Measurements from ENCODE around the gene KCP.
A peak's percentile ranks its signal among the peaks of the same experiment; 100 is the strongest.

Gene KCP

DNA sequence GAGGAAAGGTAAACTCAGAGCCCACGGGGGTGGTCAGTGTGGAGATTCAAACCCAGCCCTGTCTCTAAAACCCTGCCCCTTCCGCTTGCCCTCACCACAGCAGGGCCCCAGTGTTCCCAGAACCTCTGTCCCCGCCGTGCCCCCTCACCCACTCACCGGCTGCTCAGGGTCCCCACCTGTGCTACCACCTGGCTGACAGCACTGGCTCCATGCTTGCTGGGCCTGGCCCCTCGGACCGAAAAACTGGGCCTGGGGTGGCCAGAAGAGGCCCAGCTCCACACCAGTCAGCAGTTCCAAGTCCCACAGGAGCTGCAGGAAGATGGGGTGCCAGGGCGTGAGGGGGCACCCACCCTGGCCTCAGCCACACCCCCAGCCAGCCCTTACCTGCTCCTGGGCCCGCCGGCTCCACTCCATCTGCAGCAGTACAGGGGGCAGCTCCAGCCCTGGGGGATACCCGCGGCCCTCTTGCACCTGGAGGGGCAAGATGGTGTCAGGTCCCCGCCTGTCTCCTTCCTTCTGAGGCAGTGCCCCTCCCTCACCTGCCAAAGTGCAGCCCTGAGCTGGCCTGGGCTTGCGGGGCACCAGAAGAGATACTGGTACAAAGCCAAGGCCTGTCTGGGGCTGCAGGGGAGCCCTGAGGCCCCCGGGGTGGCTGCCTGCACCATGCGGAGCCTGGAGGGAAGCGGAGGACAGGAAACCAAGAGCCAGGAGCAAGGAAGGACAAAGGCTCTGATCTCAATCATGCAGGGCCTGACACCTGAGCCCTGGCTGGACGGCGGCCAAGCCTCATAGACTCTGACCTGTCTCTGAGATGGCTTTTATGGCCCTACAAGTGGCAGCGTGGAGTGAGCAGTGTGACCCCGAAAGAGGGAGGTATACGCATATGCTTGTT lies 36.1 kb downstream of the KCP start:
- DNase-seq (ENCODE audit: low read depth) = no peak

DNA sequence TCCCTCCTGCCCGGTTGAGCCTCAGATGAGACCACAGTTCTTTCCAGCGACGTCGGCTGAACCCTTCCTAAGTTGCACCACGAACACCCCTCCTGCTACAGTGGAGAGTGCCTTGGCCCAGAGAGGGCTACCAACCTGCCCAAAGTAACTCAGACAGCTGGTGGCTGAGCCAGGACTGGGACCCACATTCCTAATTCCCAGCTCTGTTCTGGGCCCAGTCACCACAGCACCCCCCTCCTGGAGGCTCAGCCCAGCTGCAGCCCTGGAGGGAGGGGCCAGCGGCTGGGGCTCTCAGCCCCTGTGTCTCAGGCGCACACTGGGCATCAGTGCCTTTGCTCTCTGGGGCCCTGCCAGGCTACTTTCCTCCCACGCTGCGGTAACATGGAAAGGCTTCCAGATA lies 37.3 kb downstream of the KCP start:
- no peak for DNase-seq (ENCODE audit: low read depth)

DNA sequence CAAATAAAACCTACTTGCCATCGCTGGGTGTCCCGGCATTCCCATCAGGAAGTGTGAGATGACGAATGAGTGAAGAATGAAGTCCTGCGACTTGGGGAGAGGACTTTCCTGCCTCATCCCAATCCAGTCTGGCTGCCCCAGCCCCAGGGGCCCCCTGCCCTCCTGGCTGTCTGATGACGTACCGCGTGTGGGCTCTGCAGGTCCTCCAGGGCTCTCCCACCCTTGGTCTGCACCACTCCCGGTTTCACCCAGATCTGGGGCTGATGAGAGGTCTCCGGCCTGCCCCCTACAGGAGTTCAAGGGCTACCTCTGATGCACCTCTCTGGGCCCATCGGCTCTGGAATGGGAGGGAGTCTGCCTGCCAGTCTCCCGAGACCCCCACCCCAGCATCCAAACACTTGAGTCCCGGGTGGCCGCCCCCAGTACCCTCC lies 38.1 kb downstream of the KCP start:
- no peak for DNase-seq (ENCODE audit: low read depth)

DNA sequence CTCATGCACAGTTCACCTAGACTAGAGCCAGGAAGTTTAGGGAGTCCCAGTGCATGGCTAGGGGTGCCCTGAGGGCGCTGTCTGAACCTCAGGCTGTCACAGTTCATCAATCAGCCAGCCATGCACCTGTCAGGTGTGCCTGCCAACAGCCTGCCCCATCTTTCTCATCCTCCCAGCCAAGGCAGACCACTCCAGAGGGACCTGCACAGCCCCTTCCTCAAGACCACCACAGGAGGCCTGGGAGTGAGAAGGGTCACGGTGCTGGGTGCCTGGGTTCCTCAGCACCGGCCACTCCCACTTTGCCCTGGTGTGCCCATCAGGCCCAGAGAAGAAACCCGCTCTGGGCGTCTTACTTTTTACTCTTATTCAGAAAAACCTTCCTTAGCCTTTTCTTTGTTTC lies 39.5 kb downstream of the KCP start:
- no peak for DNase-seq (ENCODE audit: low read depth)

DNA sequence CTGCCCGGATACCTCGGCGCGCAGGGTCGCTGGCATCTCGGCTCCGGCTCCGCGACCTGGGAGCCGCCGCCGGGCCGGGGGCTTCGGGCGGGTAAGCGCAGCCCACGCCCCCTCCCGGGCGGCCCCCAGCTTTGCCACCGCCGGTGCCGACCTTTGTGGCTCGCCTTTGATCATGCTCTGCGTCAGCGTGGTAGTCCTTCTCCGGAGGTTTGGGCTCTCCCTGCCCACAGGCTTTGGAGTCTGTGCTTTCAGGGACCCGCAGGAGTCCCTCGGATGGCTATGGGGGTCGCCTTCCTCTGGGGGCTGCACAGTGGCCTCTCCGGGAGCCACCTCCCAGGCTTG lies 40.6 kb downstream of the KCP start:
- no peak for DNase-seq (ENCODE audit: low read depth)

DNA sequence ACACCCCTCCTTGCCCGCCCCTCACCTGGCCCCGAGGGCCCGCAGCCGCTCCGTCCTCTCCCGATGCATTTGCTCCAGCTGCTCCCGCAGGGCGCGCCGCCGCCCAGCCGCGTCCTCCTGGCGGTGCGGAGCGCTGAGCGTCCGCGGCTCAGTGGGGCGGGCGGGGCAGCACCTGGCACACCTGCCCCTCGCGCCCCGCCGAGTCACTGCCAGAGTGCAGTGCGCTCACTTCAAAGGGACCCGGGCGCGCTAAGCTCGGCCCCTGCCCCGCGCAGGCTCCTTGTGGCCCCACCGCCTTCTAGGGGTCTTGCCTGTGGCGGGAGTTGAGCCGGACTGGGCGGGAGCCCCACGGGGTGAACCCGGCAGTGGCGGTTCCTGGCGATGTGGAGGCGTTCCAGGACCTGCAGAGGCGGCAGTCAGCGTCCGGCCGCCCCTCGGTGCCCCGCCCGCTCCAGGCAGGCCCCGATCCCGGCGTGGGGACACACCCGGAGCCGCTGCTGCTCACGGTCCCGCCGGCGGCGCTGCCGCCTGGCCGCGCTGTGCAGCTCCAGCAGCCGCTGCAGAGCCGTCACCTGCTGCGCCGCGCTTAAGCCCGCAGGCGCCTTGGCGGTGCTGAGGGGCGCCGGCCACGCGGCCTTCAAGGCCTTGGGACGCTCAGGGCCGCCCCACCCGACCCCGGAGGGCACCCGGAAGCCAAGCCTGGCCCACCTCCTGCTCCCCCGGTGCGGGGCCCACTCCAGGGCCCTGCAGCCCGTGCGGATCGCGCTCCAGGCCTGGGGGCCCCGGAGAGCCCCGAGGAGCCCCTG lies 41.2 kb downstream of the KCP start:
- peak; percentile 12 for DNase-seq (ENCODE audit: low read depth)

DNA sequence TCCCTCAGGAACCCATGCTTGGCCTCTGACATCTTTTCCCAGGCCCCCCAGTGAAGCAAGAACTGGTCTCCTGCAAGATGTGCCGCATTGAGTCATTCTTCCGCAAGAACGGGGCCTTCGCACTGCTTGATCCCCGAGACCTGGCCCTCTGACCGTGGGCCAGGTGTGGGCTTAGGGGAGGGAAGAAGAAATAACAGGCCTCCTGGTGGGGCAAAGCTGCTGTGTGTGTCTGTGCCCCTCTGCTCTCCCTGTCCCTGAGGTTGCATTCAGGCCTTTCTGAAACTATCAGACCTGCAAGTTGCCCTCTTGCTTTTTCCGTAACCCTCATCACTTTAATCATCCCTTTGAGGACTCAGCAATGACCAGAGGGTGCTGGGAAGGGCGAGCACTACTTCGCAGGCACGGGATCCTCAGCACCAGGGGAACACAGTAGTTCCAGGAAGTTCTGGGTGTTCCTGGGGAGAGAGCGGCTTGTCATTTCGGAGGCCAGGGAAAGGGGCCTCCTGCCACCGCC lies 41.8 kb downstream of the KCP start:
- DNase-seq (ENCODE audit: low read depth) = no peak

DNA sequence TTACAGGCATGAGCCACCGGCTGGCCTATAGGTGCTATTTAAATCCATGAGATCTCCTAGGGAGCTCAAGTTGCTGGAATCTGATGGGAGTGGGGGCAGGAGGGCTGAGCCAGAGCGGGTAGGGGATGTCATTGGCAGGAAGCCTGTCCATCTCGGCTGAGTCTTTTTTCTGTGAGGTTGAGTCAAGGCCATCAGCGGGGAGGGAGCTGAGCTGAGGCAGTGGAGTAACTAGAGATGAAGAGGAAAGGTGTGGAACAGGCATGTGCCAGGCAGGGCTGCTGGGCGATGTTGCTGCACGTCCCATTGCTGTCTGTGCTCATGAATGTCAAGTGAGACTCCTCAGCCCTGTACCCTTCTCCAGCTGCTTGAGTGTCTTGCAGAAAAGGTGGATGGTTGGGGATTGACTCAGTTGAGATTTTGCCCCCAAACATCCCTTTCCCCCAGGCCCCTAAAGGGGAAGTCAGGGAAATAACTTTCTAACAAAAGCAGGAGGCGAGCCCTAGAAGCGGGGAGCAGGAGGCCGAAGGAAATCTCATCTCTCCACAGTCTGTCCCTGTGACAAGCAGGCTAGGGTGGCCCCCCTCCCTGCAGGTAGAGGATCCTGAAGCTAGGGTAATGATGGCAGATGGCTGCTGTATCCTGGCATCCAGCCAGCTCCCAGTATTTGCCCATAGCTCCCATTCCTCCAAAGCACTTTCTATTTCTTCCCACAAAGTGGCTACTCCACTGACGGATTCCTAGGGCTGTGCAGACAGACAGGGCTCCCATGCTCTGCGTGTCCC lies 42.5 kb downstream of the KCP start:
- no peak for DNase-seq (ENCODE audit: low read depth)

DNA sequence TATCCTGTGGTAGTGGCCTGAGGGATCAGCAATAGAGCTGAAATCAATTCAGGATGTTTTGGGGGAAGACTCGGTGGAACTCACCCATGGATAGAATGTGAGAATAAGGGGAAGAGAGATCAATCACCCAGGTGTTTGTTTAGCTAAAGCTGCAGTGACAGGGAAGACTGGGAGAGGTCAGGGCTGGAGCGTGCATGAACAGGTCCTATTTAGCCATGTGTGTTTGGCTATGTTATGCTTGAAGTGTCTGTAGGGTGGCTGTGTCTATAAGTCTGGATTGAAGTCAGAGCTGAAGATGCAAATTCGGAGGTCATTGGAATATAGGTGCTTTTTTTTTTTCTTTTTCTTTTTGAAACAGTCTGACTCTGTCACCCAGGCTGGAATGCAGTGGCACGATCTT lies 43.3 kb downstream of the KCP start:
- DNase-seq (ENCODE audit: low read depth) = no peak

DNA sequence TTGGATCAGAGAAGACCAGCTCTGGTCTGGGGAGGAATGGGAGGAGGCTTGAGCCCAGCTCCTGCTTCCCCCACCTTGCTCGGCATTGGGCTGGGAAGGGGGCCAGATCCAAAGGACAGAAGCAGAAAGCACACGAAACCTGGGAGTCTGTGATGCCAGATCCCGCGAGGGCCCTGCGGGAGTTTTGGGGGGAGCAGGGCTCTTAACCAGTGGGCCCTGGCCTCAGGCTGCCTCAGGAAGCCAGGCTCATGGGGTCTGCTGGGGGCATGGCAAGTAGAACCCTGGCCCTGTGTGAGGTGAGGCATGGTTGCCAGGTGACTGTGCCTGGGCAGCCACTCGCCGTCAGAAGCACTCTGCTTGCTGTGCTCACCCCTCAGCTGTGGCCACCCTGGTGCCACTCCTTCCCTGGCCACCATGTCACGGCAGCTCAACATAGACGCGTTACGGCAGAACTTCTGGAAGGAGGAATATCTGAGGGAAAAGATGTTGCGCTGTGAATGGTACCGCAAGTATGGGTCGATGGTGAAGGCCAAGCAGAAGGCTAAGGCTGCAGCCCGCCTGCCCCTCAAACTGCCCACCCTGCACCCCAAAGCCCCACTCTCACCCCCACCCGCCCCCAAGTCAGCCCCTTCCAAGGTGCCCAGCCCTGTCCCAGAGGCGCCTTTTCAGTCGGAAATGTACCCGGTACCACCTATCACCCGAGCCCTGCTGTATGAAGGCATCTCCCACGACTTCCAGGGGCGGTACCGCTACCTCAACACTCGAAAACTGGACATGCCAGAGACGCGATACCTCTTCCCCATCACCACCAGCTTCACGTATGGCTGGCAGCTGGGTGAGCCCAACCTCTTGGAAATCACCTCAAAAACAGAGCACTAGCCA lies 44.3 kb downstream of the KCP start:
- DNase-seq (ENCODE audit: low read depth) = no peak

DNA sequence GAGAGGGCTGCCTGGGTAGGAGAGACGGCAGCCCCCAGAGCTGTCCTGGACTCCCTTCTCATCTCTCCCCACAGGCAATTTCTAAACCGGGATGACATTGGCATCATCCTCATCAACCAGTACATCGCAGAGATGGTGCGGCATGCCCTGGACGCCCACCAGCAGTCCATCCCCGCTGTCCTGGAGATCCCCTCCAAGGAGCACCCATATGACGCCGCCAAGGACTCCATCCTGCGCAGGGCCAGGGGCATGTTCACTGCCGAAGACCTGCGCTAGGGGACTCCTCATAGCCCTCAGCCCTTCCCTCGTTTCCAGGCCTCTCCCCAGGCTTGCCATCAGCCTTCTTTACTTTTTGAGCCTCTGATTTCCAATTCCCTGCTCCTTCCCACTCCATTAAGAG lies 45.2 kb downstream of the KCP start:
- no peak for DNase-seq (ENCODE audit: low read depth)

DNA sequence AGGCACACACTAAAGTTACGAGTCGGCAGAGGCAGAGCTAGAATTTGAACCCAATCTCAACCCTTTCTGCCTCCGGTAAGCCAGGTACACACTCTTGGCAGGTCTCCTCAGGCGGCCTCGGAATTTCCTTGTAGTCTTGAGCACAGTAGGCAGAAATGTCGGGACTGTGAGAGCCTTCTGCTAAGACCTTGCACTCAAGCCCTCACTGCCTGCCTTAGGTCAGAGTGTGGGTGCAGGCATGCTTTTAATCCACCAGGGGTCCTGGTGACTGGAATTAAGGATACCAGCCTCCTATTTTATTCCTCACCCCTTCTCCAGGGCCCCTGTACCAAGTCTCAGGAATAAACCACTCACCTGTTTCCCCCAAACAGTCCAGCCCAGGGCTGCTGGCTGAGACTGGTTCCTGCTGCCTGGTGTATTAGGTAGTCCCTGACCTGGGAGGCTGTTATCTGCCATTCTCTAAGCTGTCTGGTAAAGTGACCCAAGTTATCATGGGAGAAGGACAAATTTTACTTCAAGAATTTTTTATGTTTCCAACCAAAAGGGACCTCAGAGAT lies 47.0 kb downstream of the KCP start:
- DNase-seq (ENCODE audit: low read depth) = peak; percentile 65

DNA sequence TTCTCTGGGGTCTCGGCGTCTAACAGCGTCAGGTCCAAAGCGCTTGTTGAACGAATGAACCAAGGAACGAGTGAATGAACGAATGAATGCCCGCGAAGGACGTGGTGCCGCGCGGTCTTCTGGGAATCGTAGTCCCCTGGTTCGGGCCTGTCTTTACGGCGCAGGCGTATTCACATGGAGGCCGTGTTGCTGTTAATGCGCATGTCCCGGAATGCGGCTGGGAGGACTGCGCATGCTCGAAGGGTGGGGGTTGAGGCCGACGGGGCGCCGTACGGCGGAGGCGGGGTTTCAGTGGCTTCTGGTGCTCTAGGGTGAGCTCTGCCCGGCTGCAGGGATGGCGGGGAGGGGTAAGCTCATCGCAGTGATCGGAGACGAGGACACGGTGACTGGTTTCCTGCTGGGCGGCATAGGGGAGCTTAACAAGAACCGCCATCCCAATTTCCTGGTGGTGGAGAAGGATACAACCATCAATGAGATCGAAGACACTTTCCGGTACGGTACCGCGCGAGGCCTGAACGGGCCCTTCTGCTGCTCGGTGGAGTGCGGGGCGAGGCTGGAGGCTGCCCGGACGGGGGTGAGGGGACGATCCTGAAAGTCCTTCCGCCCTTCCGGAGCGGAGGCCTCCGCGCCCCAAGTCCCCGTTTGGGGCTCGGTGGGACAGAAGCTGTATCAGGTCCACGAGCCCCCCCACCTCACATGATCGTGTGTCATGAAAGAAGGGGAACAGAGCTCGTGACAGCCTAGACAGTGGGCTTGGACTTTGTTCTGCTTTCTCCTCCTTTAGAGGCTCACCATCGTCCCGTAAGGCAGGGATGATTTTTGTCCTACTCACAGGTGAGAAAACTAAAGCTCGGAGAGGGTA lies 47.7 kb downstream of the KCP start, which contains the start of gene ATP6V1F:
Gene ATP6V1F (plus strand): TSS at position 286 of the 862 bp plus-strand sequence. CDS start 49 bp downstream, at position 335.
- peak; percentile 95 for DNase-seq (ENCODE audit: low read depth)

DNA sequence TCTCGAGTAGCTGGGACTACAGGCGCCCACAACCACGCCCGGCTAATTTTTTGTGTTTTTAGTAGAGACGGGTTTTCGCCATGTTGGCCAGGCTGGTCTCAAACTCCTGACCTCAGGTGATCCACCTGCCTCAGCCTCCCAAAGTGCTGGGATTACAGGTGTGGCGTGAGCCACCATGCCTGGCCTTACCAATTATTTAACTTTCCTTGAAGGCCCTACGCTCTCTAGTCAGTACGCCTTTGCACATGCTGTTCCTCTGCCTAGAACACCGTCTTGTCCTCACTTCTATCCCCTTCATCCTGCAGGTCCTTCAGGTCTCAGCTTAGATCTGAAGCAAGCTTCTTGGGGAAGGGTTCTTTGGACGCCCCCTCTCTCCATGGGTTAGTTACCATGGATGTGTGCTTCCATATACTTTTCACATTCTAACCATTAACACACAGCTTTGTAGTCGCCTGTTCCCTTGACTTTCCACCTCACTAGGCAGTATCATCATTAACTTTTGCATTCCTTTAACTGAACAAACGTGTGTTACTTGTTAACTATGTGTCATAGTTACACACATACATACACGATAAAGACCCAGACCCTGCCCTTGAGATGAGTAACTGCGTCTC lies 48.4 kb downstream of the KCP start:
- DNase-seq (ENCODE audit: low read depth) = no peak

DNA sequence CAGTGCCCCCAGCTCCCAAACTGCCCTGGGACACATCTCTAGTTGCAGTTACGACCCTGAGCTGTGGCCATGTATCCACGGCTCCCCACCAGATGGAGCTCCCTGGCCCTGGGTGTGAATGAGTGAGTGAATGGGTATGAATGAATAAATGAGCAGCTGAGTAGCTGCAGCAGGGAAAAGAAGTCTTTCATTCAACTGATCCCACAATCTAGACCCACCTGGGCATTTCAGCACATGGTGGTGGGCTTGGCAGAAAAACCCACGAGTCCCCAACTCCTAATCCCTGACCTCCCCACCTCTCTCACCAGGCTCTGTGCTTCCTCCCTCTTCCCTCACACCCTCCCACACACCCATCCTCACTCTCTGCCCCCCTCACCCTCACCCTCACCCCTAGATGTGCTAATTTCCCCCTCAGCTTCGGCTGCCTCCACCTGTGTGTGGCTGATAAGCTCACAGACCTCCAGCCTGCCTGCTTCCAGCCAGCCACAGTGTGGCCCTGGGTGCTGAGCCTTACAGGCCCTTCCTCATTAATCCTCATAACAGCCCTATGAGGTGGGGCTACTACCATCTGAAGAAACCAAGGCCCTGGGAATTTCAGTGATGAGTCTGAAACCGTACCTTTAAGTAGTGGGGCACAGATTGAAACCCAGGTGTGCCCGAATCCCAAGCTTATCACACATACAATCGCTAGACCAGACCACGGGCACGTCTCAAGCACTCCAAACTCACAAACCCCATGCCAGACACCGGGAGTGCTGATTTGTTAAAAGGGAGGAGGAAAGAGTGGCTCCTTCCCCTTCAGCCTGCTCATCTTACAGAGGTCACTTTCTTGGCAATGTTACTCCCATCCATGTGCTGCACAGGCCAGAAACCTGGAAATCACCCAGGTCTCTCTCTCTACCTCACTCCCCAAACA lies 50.1 kb downstream of the KCP start:
- peak; percentile 67 for DNase-seq (ENCODE audit: low read depth)

DNA sequence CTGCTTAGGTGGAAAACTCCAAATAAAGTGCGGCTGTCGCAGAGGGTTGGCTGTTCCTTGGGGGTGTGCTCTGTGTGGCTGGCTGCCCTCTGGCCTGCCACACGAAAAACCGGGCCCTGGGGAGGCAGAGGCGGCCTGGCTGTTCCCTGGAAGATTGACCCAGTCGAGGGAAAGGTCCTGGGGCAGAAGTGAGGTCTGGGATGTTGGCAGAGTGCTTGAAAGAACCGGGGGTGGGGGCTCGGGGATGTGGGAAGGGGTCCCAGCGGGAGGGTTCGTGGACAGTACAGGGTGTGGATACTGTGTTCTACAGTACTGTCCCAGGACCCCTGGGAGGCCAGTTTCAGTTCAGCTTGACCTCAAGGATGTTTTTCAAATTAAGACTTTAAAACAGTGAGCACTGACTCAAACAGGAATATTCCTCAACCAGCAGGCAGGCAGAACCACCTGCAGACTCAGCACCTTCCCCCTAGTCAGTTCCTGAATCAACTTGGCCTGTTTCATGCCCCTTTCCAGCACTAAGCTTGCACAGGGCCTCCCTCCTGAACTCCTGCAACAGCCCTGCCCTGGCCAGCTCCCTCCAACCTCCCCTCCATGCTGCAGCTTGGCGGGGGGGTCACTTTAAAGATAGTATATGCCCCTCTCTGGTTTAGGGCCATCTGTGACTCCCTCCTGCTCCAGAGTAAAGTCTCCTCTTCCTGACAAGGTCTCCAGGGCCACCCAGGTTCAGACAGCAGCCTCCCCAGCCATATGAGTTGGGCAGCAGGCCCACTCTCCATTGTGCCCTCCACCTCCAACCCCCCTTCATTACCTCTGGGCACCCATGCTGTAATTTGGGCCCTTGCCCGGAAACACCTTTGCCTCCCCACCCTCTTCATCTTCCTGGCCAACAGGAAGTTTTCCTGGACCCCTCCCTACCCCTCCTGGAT lies 51.0 kb downstream of the KCP start:
- no peak for DNase-seq (ENCODE audit: low read depth)
